Liver (tissue), 9 donors: ENCODE results near the gene SBK2. TPM values are rescaled to one million over a fixed set of nuclear protein-coding genes. Genes with fewer than 3 reads are reported as not detected.

Experiments used
- DNase-seq: peaks from one replicate; pipeline ENCODE4 v3.0.0-alpha.2; 2017; ENCODE audit warnings: low spot score
- H3K27ac ChIP-seq, 2 donors: one replicate each; pipeline ENCODE4 v1.7.0; 2013; ENCODE audit warnings: inconsistent platforms in 2 of 2, low read length in 2 of 2, control low read depth in 1 of 2, low read depth in 1 of 2, mild to moderate bottlenecking in 1 of 2
- H3K27me3 ChIP-seq, 4 donors: one replicate each; pipeline versions ENCODE4 v1.6.1 to v1.7.0; 2013; ENCODE audit warnings: low read length in 3 of 4, inconsistent platforms in 1 of 4, mild to moderate bottlenecking in 1 of 4, moderate library complexity in 1 of 4; ENCODE audit not compliant: control insufficient read depth in 4 of 4, insufficient read depth in 4 of 4
- H3K36me3 ChIP-seq, 4 donors: one replicate each; pipeline versions ENCODE4 v1.6.1 to v1.7.0; 2013; ENCODE audit warnings: low read length in 3 of 4, mild to moderate bottlenecking in 3 of 4, low read depth in 1 of 4, moderate library complexity in 1 of 4; ENCODE audit not compliant: control insufficient read depth in 4 of 4, insufficient read depth in 3 of 4
- H3K4me1 ChIP-seq, 4 donors: one replicate each; pipeline versions ENCODE4 v1.6.1 to v1.7.0; 2013; ENCODE audit warnings: low read length in 3 of 4, mild to moderate bottlenecking in 3 of 4, moderate library complexity in 1 of 4; ENCODE audit not compliant: control insufficient read depth in 4 of 4, insufficient read depth in 4 of 4
- H3K4me3 ChIP-seq, 3 donors: one replicate each; pipeline versions ENCODE4 v1.6.1 to v1.7.0; 2013; ENCODE audit warnings: low read length in 3 of 3, control low read depth in 1 of 3, low read depth in 1 of 3, mild to moderate bottlenecking in 1 of 3
- H3K9ac ChIP-seq, 2 donors: one replicate each; pipeline ENCODE4 v1.7.0; 2013; ENCODE audit warnings: low read length in 2 of 2, mild to moderate bottlenecking in 2 of 2, moderate library complexity in 2 of 2, control low read depth in 1 of 2, low read depth in 1 of 2
- H3K9me3 ChIP-seq, 4 donors: one replicate each; pipeline versions ENCODE4 v1.6.1 to v1.7.0; 2013; ENCODE audit warnings: low read length in 3 of 4; ENCODE audit not compliant: control insufficient read depth in 4 of 4
- ATF3 ChIP-seq: IDR thresholded peaks from 2 replicates; pipeline ENCODE4 v1.6.1; 2016; ENCODE audit warnings: antibody characterized with exemption
- CTCF ChIP-seq: fragments of 150-350 bp; IDR thresholded peaks from 2 replicates; pipeline ENCODE4 v1.5.1; 2017; ENCODE audit warnings: improper control_type of control experiment, low read depth, low read length; ENCODE audit not compliant: missing input control
- EGR1 ChIP-seq, 2 donors: IDR thresholded peaks; 2 replicates each; pipeline ENCODE4 v1.6.1; 2016 to 2018; ENCODE audit warnings: antibody characterized with exemption in 2 of 2, low read depth in 2 of 2
- FOXA1 ChIP-seq: IDR thresholded peaks from 2 replicates; pipeline ENCODE4 v1.6.1; 2016; ENCODE audit warnings: antibody characterized with exemption
- FOXA2 ChIP-seq: IDR thresholded peaks from 2 replicates; pipeline ENCODE4 v1.6.1; 2016; ENCODE audit warnings: antibody characterized with exemption
- GABPA ChIP-seq, 2 donors: IDR thresholded peaks in 1 of 2; conservative IDR thresholded peaks in 1 of 2; 2 replicates each; pipeline ENCODE4 v1.6.1; 2016; ENCODE audit warnings: antibody characterized with exemption in 2 of 2, mild to moderate bottlenecking in 1 of 2, moderate library complexity in 1 of 2
- HNF4A ChIP-seq, 2 donors: conservative IDR thresholded peaks; 2 replicates each; pipeline ENCODE4 v1.6.1; 2016; ENCODE audit warnings: antibody characterized with exemption in 2 of 2, mild to moderate bottlenecking in 2 of 2
- HNF4G ChIP-seq: IDR thresholded peaks from 2 replicates; pipeline ENCODE4 v1.6.1; 2016; ENCODE audit warnings: antibody characterized with exemption
- JUND ChIP-seq, 2 donors: IDR thresholded peaks; 2 replicates each; pipeline ENCODE4 v1.6.1; 2016; ENCODE audit warnings: antibody characterized with exemption in 2 of 2
- MAX ChIP-seq: IDR thresholded peaks from 2 replicates; pipeline ENCODE4 v1.6.1; 2016; ENCODE audit warnings: antibody characterized with exemption
- NR2F2 ChIP-seq: IDR thresholded peaks from 2 replicates; pipeline ENCODE4 v1.6.1; 2016; ENCODE audit warnings: antibody characterized with exemption
- RAD21 ChIP-seq, 2 donors: IDR thresholded peaks; 2 replicates each; pipeline ENCODE4 v1.6.1; 2016; ENCODE audit warnings: antibody characterized with exemption in 2 of 2, mild to moderate bottlenecking in 2 of 2
- REST ChIP-seq: IDR thresholded peaks from 2 replicates; pipeline ENCODE4 v1.6.1; 2016; ENCODE audit warnings: antibody characterized with exemption, mild to moderate bottlenecking
- RXRA ChIP-seq, 2 donors: IDR thresholded peaks; 2 replicates each; pipeline ENCODE4 v1.6.1; 2017 to 2018; ENCODE audit warnings: antibody characterized with exemption in 2 of 2, mild to moderate bottlenecking in 1 of 2
- SP1 ChIP-seq: IDR thresholded peaks from 2 replicates; pipeline ENCODE4 v1.6.1; 2018; ENCODE audit warnings: antibody characterized with exemption, mild to moderate bottlenecking
- TAF1 ChIP-seq: conservative IDR thresholded peaks from 2 replicates; pipeline ENCODE4 v1.6.1; 2016; ENCODE audit warnings: antibody characterized with exemption, mild to moderate bottlenecking
- YY1 ChIP-seq: IDR thresholded peaks from 2 replicates; pipeline ENCODE4 v1.6.1; 2016; ENCODE audit warnings: antibody characterized with exemption, mild to moderate bottlenecking
- ZBTB33 ChIP-seq: IDR thresholded peaks from 2 replicates; pipeline ENCODE4 v1.6.1; 2016; ENCODE audit warnings: antibody characterized with exemption
- WGBS: extraction: QIAGEN DNeasy Blood & Tissue Kit; methylation state at CpG from one replicate; pipeline ENCODE4 v1.1.7; 2013; 5-methylcytosine and 5-hydroxymethylcytosine counted together
- polyA plus RNA-seq, 2 donors: library from polyadenylated mRNA; stranded (reverse) in 1 of 2; unstranded in 1 of 2; fragments of 200-250 nt in 1 of 2; fragments of >200 nt in 1 of 2; fragmentation: Nextera tagmentation in 1 of 2; extraction: Ambion mirVana in 1 of 2; gene quantifications; one replicate each; pipeline versions ENCODE4 v1.2.1 to v1.2.3, GENCODE V29; 2013 to 2015
- total RNA-seq, 2 donors: library from RNA; depleted of rRNA; stranded (reverse); fragments of >200 nt; gene quantifications; one replicate each; pipeline ENCODE4 v1.2.3, GENCODE V29; 2014
- donor health status: healthy.
- donor health status: healthy.
- donor health status: healthy.
- donor health status: healthy.
- donor health status: healthy.

Gene SBK2
- total and polyA plus RNA-seq, 4 donors, result not detected

- Histone ChIP-seq H3K9me3 (no peaks in the 10 kb centered on the region), H3K27me3 (peaks cover 0 to 5% (median 2%) of the 10 kb centered on the region in 4 donors), H3K27ac (no peak overlapping the region), H3K9ac (no peak overlapping the region), H3K4me3 (no peak overlapping the region), H3K4me1 (peaks cover 0 to 2% (median 0%) of the 10 kb centered on the region in 4 donors), H3K36me3 (no peaks in the 10 kb centered on the region)
- 46% methylated on average over 7 of the region's 7 CpGs for WGBS
- DNase-seq, result no peak
- TF ChIP-seq YY1 (no peak), TAF1 (no peak), MAX (no peak), HNF4G (no peak), GABPA (IDR thresholded peaks at IDR 0.05 in 1 of 2, conservative IDR thresholded peaks at IDR 0.05 in 1 of 2) (no peak), REST (no peak), FOXA1 (no peak), JUND (IDR thresholded peaks at IDR 0.05) (no peak), RAD21 (IDR thresholded peaks at IDR 0.05) (no peak), NR2F2 (no peak), RXRA (IDR thresholded peaks at IDR 0.05) (no peak), FOXA2 (no peak)
Measured at GRCh38 chr19:55550321-55550650, 13.4 kb upstream of the SBK2 start.

- Histone ChIP-seq H3K27ac (peak overlapping the region in 1 of 2 donors; percentile 54), H3K9me3 (no peaks in the 10 kb centered on the region), H3K4me1 (peaks cover 0 to 2% (median 0%) of the 10 kb centered on the region in 4 donors), H3K9ac (peak overlapping the region in 1 of 2 donors; percentile 59), H3K27me3 (peaks cover 0 to 6% (median 3%) of the 10 kb centered on the region in 4 donors), H3K36me3 (no peaks in the 10 kb centered on the region), H3K4me3 (no peak overlapping the region)
- no peak for DNase-seq
- 21% methylated on average over 36 of the region's 36 CpGs for WGBS
- TF ChIP-seq MAX (no peak), JUND (IDR thresholded peaks at IDR 0.05) (no peak), HNF4G (no peak), RXRA (IDR thresholded peaks at IDR 0.05) (no peak), HNF4A (conservative IDR thresholded peaks at IDR 0.05) (no peak), FOXA1 (no peak), RAD21 (IDR thresholded peaks at IDR 0.05) (no peak), NR2F2 (no peak), ATF3 (no peak), FOXA2 (no peak), TAF1 (no peak), ZBTB33 (no peak), GABPA (IDR thresholded peaks at IDR 0.05 in 1 of 2, conservative IDR thresholded peaks at IDR 0.05 in 1 of 2) (no peak), EGR1 (IDR thresholded peaks at IDR 0.05; ENCODE audit: low read depth in 2 of 2) (no peak), CTCF (no peak), YY1 (no peak), SP1 (no peak), REST (no peak)
Measured at GRCh38 chr19:55549500-55550320, 12.8 kb upstream of the SBK2 start.
